OCI-LY3 (cell line): ENCODE data around the gene EMILIN2.

Source experiments
- CTCF ChIP-seq: fragments of 200-600, 300-600 bp; sonication (generic); IDR thresholded peaks from 2 replicates; pipeline ENCODE4 v1.5.1; 2014; ENCODE audit warnings: antibody characterized with exemption, low read length, low read depth
- EZH2phosphoT487 ChIP-seq: fragments of 200-600 bp; shearing (Covaris generic); IDR thresholded peaks from 2 replicates; pipeline ENCODE4 v1.6.1; 2018; ENCODE audit warnings: antibody characterized with exemption, mixed run types, low read depth

DNA sequence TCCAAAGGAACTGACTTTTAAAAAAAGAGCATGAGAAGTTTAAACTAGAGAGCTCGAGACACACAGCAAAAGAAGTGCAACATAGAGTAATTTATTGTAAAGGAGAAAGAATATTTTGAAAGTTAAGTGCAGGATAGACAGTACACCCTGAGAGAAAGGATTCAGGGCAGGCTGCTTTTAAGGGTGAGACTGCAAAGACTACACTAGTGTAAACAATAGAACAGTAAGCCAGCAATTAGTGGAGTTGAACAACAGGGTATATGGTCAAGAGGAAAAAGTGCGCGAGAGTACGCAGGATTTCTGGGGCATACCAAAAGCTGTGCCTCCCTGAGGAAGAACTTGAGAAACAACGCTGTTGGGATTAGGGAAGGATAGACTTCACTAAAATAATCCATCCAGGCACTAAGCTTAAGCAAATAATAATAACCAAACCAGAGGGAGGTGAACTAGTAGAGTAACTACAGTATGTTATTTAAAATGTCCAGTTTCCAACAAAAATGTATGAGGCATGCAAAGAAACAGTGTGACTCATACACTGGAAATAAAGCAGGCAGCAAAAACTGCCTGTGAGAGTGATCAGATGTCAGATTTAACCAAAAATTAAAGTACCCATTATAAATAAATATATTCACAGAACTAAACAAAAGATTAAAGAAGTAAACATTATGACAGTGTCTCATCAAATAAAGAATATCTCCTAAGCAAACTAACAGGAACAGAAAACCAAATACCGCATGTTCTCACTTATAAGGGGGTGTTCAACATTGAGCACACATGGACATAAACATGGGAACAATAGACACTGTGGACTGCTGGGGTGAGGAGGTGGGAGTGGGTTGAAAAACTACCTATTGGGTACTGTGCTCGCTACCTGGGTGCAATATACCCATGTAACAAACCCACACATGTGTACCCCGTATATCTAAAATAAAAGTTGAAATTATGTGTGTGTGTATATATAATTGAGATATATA lies 40.5 kb upstream of the EMILIN2 start:
- TF ChIP-seq CTCF (no peak), EZH2phosphoT487 (no peak)
